ENCODE results near the gene SLC19A2.

DNA sequence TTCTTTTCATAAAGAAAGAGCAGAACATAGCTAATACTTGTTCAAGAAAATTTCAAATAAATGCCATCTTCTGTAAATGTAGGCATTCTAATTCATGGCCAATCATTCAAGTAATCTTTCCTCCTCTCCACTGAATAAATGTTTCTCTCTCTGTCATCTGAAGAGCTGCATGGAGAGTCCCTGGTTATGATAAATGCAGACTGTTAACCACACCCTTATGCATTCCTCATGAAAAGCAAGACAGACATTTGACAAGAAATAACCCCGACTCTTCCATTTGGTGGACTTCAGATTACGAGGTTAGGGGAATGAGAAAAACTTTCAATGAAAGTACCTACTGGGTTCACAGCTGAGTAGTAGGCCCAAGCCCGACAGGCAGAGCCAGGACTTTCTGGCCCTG lies 44.7 kb upstream of the SLC19A2 start:
- TF ChIP-seq, protein P1, sequence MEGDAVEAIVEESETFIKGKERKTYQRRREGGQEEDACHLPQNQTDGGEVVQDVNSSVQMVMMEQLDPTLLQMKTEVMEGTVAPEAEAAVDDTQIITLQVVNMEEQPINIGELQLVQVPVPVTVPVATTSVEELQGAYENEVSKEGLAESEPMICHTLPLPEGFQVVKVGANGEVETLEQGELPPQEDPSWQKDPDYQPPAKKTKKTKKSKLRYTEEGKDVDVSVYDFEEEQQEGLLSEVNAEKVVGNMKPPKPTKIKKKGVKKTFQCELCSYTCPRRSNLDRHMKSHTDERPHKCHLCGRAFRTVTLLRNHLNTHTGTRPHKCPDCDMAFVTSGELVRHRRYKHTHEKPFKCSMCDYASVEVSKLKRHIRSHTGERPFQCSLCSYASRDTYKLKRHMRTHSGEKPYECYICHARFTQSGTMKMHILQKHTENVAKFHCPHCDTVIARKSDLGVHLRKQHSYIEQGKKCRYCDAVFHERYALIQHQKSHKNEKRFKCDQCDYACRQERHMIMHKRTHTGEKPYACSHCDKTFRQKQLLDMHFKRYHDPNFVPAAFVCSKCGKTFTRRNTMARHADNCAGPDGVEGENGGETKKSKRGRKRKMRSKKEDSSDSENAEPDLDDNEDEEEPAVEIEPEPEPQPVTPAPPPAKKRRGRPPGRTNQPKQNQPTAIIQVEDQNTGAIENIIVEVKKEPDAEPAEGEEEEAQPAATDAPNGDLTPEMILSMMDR (IDR thresholded peaks at IDR 0.05) = no peak
- TF ChIP-seq POLR2A (IDR thresholded peaks at IDR 0.05) (no peak), POLR2AphosphoS5 (IDR thresholded peaks at IDR 0.05) (no peak)
